ENCODE measurements around the gene TMEM63C.
A peak's percentile ranks its signal among the peaks of the same experiment; 100 is the strongest.
"Not testable (repeated sequence)": the region's sequence is repeated elsewhere in the genome, so short reads cannot be mapped to it uniquely, and the experiment has no call there.

Gene TMEM63C

GRCh38 chr14:77276295-77276935 lies 94.8 kb downstream of the TMEM63C start:
- DNase-seq (ENCODE audit: low read depth in 2 of 2): no peak

GRCh38 chr14:77276959-77277358 lies 95.4 kb downstream of the TMEM63C start:
- DNase-seq (ENCODE audit: low read depth in 2 of 2): no peak

- DNase-seq (ENCODE audit: low read depth in 2 of 2): no peak
Observed at GRCh38 chr14:77278461-77279230, 97.0 kb downstream of the TMEM63C start.

- no peak for DNase-seq (ENCODE audit: low read depth in 2 of 2)
Observed at GRCh38 chr14:77279719-77280118, 98.1 kb downstream of the TMEM63C start.

GRCh38 chr14:77280921-77281320 lies 99.3 kb downstream of the TMEM63C start:
- not testable (repeated sequence) for DNase-seq (ENCODE audit: low read depth in 2 of 2)

- DNase-seq (ENCODE audit: low read depth in 2 of 2): no peak
Observed at GRCh38 chr14:77281852-77282410, 100.3 kb downstream of the TMEM63C start.

- no peak for DNase-seq (ENCODE audit: low read depth in 2 of 2)
Observed at GRCh38 chr14:77284066-77284465, 102.5 kb downstream of the TMEM63C start.

- no peak for DNase-seq (ENCODE audit: low read depth in 2 of 2)
Observed at GRCh38 chr14:77284466-77284865, 102.9 kb downstream of the TMEM63C start.

- no peak for DNase-seq (ENCODE audit: low read depth in 2 of 2)
Observed at GRCh38 chr14:77286576-77286975, 105.0 kb downstream of the TMEM63C start.

- no peak for DNase-seq (ENCODE audit: low read depth in 2 of 2)
Observed at GRCh38 chr14:77290705-77291104, 109.1 kb downstream of the TMEM63C start.

GRCh38 chr14:77296155-77296554 lies 114.6 kb downstream of the TMEM63C start:
- no peak for DNase-seq (ENCODE audit: low read depth in 2 of 2)

- DNase-seq (ENCODE audit: low read depth in 2 of 2): no peak
Observed at GRCh38 chr14:77296906-77297305, 115.3 kb downstream of the TMEM63C start.

- no peak for DNase-seq (ENCODE audit: low read depth in 2 of 2)
Observed at GRCh38 chr14:77299771-77300170, 118.2 kb downstream of the TMEM63C start.

GRCh38 chr14:77301103-77301502 lies 119.5 kb downstream of the TMEM63C start:
- peak in 1 of 2 experiments; percentile 22 for DNase-seq (ENCODE audit: low read depth in 2 of 2)

- DNase-seq (ENCODE audit: low read depth in 2 of 2): no peak
Observed at GRCh38 chr14:77302926-77303325, 121.3 kb downstream of the TMEM63C start.

- peak; percentile 39 to 52 for DNase-seq (ENCODE audit: low read depth in 2 of 2)
Observed at GRCh38 chr14:77303417-77304156, 122.0 kb downstream of the TMEM63C start.

- DNase-seq (ENCODE audit: low read depth in 2 of 2): no peak
Observed at GRCh38 chr14:77305696-77306095, 124.1 kb downstream of the TMEM63C start.

- no peak for DNase-seq (ENCODE audit: low read depth in 2 of 2)
Observed at GRCh38 chr14:77306416-77306815, 124.8 kb downstream of the TMEM63C start.

- DNase-seq (ENCODE audit: low read depth in 2 of 2): no peak
Observed at GRCh38 chr14:77306851-77307496, 125.4 kb downstream of the TMEM63C start.
